HepG2 (cell line): ENCODE data around the gene USP34. TPM values are rescaled to one million over a fixed set of nuclear protein-coding genes. Genes with fewer than 3 reads are reported as not detected.

Experiments used
- CHD4 ChIP-seq: fragments of 200-600 bp; sonication (generic); IDR thresholded peaks from 2 replicates; pipeline ENCODE4 v1.7.0; 2017; ENCODE audit warnings: mild to moderate bottlenecking, low read length, borderline replicate concordance
- ERF ChIP-seq: IDR thresholded peaks from 2 replicates; pipeline ENCODE4 v1.6.1; 2018; ENCODE audit warnings: missing biosample characterization, missing genetic modification reagents
- GATA4 ChIP-seq: sonication (generic); IDR thresholded peaks from 2 replicates; pipeline ENCODE4 v1.6.1; 2016; ENCODE audit warnings: antibody characterized with exemption, low read depth, borderline replicate concordance
- HNRNPK ChIP-seq: fragments of 200-400 bp; formaldehyde crosslinking; IDR thresholded peaks from 2 replicates; pipeline ENCODE4 v1.6.1; 2018; ENCODE audit warnings: low read length, low read depth, moderate library complexity, mild to moderate bottlenecking; ENCODE audit not compliant: poor library complexity, severe bottlenecking
- HNRNPUL1 ChIP-seq: fragments of 200-400 bp; formaldehyde crosslinking; IDR thresholded peaks from 2 replicates; pipeline ENCODE4 v1.6.1; 2017; ENCODE audit warnings: low read depth, mild to moderate bottlenecking, low read length, moderate library complexity
- HOXA5 ChIP-seq: sonication (generic); formaldehyde crosslinking; IDR thresholded peaks from 2 replicates; pipeline ENCODE4 v1.4.0; 2020; ENCODE audit warnings: missing genetic modification reagents
- KDM3A ChIP-seq: IDR thresholded peaks from 2 replicates; pipeline ENCODE4 v1.6.1; 2018; ENCODE audit warnings: low read depth, missing compliant biosample characterization
- KLF15 ChIP-seq: sonication (generic); formaldehyde crosslinking; IDR thresholded peaks from 2 replicates; pipeline ENCODE4 v1.8.1; 2023; ENCODE audit warnings: borderline replicate concordance, mild to moderate bottlenecking, inconsistent platforms, missing genetic modification reagents, mixed read lengths
- KMT2A ChIP-seq: sonication (generic); formaldehyde crosslinking; IDR thresholded peaks from 2 replicates; pipeline ENCODE4 v1.4.0; 2020; ENCODE audit warnings: missing genetic modification reagents
- MAZ ChIP-seq, 2 experiments: sonication (generic) in 1 of 2; formaldehyde crosslinking in 1 of 2; IDR thresholded peaks; 2 replicates each; pipeline versions ENCODE4 v1.5.0 to v1.6.1; 2012 to 2020; ENCODE audit warnings: low read depth in 2 of 2, mild to moderate bottlenecking in 2 of 2, borderline replicate concordance in 1 of 2, improper control_type of control experiment in 1 of 2, low read length in 1 of 2, missing genetic modification reagents in 1 of 2, moderate library complexity in 1 of 2
- PCBP1 ChIP-seq: fragments of 200-400 bp; formaldehyde crosslinking; IDR thresholded peaks from 2 replicates; pipeline ENCODE4 v1.6.1; 2017; ENCODE audit warnings: mild to moderate bottlenecking, low read depth, low read length, borderline replicate concordance
- POGZ ChIP-seq: sonication (generic); formaldehyde crosslinking; IDR thresholded peaks from 2 replicates; pipeline ENCODE4 v1.4.0; 2020; ENCODE audit warnings: mild to moderate bottlenecking, missing genetic modification reagents
- RFX3 ChIP-seq: IDR thresholded peaks from 2 replicates; pipeline ENCODE4 v1.6.1; 2016; ENCODE audit warnings: missing biosample characterization, missing genetic modification reagents
- SIX4 ChIP-seq: sonication (generic); formaldehyde crosslinking; IDR thresholded peaks from 2 replicates; pipeline ENCODE4 v1.4.0; 2020; ENCODE audit warnings: missing genetic modification reagents
- SNAPC2 ChIP-seq: sonication (generic); formaldehyde crosslinking; IDR thresholded peaks from 2 replicates; pipeline ENCODE4 v1.8.1; 2022; ENCODE audit warnings: mild to moderate bottlenecking, missing genetic modification reagents
- SP140L ChIP-seq: sonication (generic); formaldehyde crosslinking; IDR thresholded peaks from 2 replicates; pipeline ENCODE4 v1.4.0; 2020; ENCODE audit warnings: missing genetic modification reagents, borderline replicate concordance
- SRSF1 ChIP-seq: fragments of 200-400 bp; formaldehyde crosslinking; optimal IDR thresholded peaks from 2 replicates; pipeline ENCODE3; 2017; ENCODE audit warnings: mild to moderate bottlenecking, low read depth, low read length, moderate library complexity
- ZNF180 ChIP-seq: sonication (generic); formaldehyde crosslinking; IDR thresholded peaks from 2 replicates; pipeline ENCODE4 v1.4.0; 2020; ENCODE audit warnings: low read depth, missing genetic modification reagents, borderline replicate concordance
- ZNF354B ChIP-seq: sonication (generic); formaldehyde crosslinking; IDR thresholded peaks from 2 replicates; pipeline ENCODE4 v1.8.0; 2022; ENCODE audit warnings: mild to moderate bottlenecking, missing genetic modification reagents
- ZNF605 ChIP-seq: sonication (generic); formaldehyde crosslinking; IDR thresholded peaks from 2 replicates; pipeline ENCODE4 v1.8.0; 2022; ENCODE audit warnings: mild to moderate bottlenecking, missing genetic modification reagents
- ZNF607 ChIP-seq: sonication (generic); formaldehyde crosslinking; IDR thresholded peaks from 2 replicates; pipeline ENCODE4 v1.5.1; 2020; ENCODE audit warnings: missing genetic modification reagents, mild to moderate bottlenecking, borderline replicate concordance
- ZNF703 ChIP-seq: sonication (generic); formaldehyde crosslinking; IDR thresholded peaks from 2 replicates; pipeline ENCODE4 v1.5.1; 2020; ENCODE audit warnings: missing genetic modification reagents, mild to moderate bottlenecking, moderate library complexity, borderline replicate concordance
- ZNF816 ChIP-seq: sonication (generic); formaldehyde crosslinking; IDR thresholded peaks from 2 replicates; pipeline ENCODE4 v1.8.0; 2022; ENCODE audit warnings: missing genetic modification reagents, mild to moderate bottlenecking, borderline replicate concordance
- polyA plus RNA-seq, 8 experiments: library from polyadenylated mRNA; depleted of rRNA in 3 of 8; stranded (reverse) in 7 of 8; unstranded in 1 of 8; fragments of >200 nt; fragmentation: Illumina TruSeq in 4 of 8; extraction: Trizol in 4 of 8; gene quantifications; 2 replicates each; pipeline versions ENCODE4 v1.2.1 to v1.2.3, GENCODE V29; 2011 to 2016; ENCODE audit warnings: low read depth in 4 of 8, missing spikeins in 1 of 8, mixed read lengths in 1 of 8; ENCODE audit not compliant: insufficient read depth in 1 of 8
- total RNA-seq, 5 experiments: library from RNA; depleted of rRNA; stranded (reverse); fragments of >200 nt; fragmentation: Illumina TruSeq; extraction: Trizol; gene quantifications; 2 replicates each; pipeline ENCODE4 v1.2.3, GENCODE V29; 2016; ENCODE audit warnings: low read depth in 1 of 5
- TF ChIP-seq, protein P1 (sequence below): sonication (generic); formaldehyde crosslinking; conservative IDR thresholded peaks from 2 replicates; pipeline ENCODE4 v1.8.1; 2023; ENCODE audit warnings: missing genetic modification reagents
- TF ChIP-seq, protein P2 (sequence below): sonication (generic); formaldehyde crosslinking; IDR thresholded peaks from 2 replicates; pipeline ENCODE4 v1.4.0; 2020; ENCODE audit warnings: missing genetic modification reagents
- TF ChIP-seq, protein P3 (sequence below): sonication (generic); formaldehyde crosslinking; conservative IDR thresholded peaks from 2 replicates; pipeline ENCODE4 v1.8.0; 2022; ENCODE audit warnings: mild to moderate bottlenecking, moderate library complexity, missing genetic modification reagents

USP34 gene
- total and polyA plus RNA-seq, 2 of the 13 experiments (the other 11 are each of a cell fraction or from before 2014, with no cell fraction given): 99.2 to 100 TPM

DNA sequence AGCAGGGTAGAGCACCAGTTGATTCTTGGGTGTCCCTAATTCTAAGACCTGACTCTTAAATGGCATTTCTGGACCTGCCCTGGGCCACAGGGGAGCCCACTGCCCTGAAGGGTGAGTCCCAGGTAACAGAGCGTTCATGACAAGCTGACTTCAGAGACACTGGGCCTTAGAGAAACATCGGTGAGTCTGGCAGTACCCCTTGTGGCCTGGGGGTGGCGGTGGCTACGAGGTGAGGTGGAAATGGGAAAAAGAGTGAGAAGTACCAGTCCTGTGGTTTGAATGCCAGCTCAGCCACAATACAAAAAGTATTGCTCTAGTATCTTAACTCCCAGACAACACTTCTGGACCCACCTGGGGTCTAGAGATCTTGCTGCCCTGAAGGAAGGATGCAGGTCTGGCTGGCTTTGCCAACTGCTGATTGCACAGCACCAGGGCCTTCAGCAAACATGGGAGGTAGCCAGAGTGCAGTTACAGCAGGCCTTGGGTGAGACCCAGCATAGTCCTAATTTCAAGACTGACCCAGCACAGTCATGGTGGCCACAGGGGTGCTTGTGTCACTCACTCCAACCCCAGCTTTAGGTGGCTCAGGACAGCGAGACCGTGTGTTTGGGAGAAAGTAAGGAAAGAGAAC, 44.5 kb downstream of the USP34 start (continued):
- TF ChIP-seq, protein P1, sequence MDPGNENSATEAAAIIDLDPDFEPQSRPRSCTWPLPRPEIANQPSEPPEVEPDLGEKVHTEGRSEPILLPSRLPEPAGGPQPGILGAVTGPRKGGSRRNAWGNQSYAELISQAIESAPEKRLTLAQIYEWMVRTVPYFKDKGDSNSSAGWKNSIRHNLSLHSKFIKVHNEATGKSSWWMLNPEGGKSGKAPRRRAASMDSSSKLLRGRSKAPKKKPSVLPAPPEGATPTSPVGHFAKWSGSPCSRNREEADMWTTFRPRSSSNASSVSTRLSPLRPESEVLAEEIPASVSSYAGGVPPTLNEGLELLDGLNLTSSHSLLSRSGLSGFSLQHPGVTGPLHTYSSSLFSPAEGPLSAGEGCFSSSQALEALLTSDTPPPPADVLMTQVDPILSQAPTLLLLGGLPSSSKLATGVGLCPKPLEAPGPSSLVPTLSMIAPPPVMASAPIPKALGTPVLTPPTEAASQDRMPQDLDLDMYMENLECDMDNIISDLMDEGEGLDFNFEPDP (CRISPR knock-in tag): no peak
- TF ChIP-seq KMT2A (CRISPR knock-in tag): peak; percentile 47; the same call in 1 of the 2 replicates
- TF ChIP-seq PCBP1: no peak
- no peak for TF ChIP-seq POGZ (CRISPR knock-in tag)
- TF ChIP-seq SNAPC2: no peak
- no peak for TF ChIP-seq SIX4
- TF ChIP-seq, protein P2, sequence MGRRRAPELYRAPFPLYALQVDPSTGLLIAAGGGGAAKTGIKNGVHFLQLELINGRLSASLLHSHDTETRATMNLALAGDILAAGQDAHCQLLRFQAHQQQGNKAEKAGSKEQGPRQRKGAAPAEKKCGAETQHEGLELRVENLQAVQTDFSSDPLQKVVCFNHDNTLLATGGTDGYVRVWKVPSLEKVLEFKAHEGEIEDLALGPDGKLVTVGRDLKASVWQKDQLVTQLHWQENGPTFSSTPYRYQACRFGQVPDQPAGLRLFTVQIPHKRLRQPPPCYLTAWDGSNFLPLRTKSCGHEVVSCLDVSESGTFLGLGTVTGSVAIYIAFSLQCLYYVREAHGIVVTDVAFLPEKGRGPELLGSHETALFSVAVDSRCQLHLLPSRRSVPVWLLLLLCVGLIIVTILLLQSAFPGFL (CRISPR knock-in tag): no peak
- no peak for TF ChIP-seq ZNF703 (CRISPR knock-in tag)
- no peak for TF ChIP-seq GATA4
- TF ChIP-seq MAZ (IDR thresholded peaks at IDR 0.05; ENCODE audit: borderline replicate concordance, low read depth, low read length): no peak
- peak; percentile 30; the same call in 1 of the 2 replicates for TF ChIP-seq MAZ (CRISPR knock-in tag; IDR thresholded peaks at IDR 0.05; ENCODE audit: low read depth)
- no peak for TF ChIP-seq ZNF180 (CRISPR knock-in tag)
- no peak for TF ChIP-seq HNRNPK
- TF ChIP-seq HOXA5: no peak
- no peak for TF ChIP-seq ERF
- peak; percentile 11; the same call in 1 of the 2 replicates for TF ChIP-seq ZNF605
- no peak for TF ChIP-seq HNRNPUL1
- no peak for TF ChIP-seq ZNF816 (CRISPR knock-in tag)
- no peak for TF ChIP-seq RFX3 (CRISPR knock-in tag)
- TF ChIP-seq, protein P3, sequence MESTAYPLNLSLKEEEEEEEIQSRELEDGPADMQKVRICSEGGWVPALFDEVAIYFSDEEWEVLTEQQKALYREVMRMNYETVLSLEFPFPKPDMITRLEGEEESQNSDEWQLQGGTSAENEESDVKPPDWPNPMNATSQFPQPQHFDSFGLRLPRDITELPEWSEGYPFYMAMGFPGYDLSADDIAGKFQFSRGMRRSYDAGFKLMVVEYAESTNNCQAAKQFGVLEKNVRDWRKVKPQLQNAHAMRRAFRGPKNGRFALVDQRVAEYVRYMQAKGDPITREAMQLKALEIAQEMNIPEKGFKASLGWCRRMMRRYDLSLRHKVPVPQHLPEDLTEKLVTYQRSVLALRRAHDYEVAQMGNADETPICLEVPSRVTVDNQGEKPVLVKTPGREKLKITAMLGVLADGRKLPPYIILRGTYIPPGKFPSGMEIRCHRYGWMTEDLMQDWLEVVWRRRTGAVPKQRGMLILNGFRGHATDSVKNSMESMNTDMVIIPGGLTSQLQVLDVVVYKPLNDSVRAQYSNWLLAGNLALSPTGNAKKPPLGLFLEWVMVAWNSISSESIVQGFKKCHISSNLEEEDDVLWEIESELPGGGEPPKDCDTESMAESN (CRISPR knock-in tag): no peak
- TF ChIP-seq ZNF607: no peak
- no peak for TF ChIP-seq SRSF1
- no peak for TF ChIP-seq KLF15
- no peak for TF ChIP-seq CHD4
- TF ChIP-seq ZNF354B (CRISPR knock-in tag): no peak
- TF ChIP-seq SP140L (CRISPR knock-in tag): no peak
- TF ChIP-seq KDM3A: no peak
